Right lung (tissue), 5 donors: ENCODE data around the gene MAP3K20. TPM values are rescaled to one million over a fixed set of nuclear protein-coding genes. Genes with fewer than 3 reads are reported as not detected.
A peak's percentile ranks its signal among the peaks of the same experiment; 100 is the strongest.
"Not testable (repeated sequence)": the region's sequence is repeated elsewhere in the genome, so short reads cannot be mapped to it uniquely, and the experiment has no call there.

Experiments
- DNase-seq, 2 donors: peaks; one replicate each; pipeline ENCODE4 v3.0.0-alpha.2; 2013
- polyA plus RNA-seq, 5 donors: library from polyadenylated mRNA; unstranded; fragments of 120-200 nt; gene quantifications; one replicate each; pipeline versions ENCODE4 v1.2.1 to v1.2.3, GENCODE V29; 2013; ENCODE audit warnings: inconsistent platforms in 1 of 5, low replicate concordance in 1 of 5; ENCODE audit not compliant: insufficient read length in 5 of 5, insufficient read depth in 1 of 5

MAP3K20 gene
- polyA plus RNA-seq, 5 donors: 42.9 to 76.5 (median 72.7) TPM

DNA sequence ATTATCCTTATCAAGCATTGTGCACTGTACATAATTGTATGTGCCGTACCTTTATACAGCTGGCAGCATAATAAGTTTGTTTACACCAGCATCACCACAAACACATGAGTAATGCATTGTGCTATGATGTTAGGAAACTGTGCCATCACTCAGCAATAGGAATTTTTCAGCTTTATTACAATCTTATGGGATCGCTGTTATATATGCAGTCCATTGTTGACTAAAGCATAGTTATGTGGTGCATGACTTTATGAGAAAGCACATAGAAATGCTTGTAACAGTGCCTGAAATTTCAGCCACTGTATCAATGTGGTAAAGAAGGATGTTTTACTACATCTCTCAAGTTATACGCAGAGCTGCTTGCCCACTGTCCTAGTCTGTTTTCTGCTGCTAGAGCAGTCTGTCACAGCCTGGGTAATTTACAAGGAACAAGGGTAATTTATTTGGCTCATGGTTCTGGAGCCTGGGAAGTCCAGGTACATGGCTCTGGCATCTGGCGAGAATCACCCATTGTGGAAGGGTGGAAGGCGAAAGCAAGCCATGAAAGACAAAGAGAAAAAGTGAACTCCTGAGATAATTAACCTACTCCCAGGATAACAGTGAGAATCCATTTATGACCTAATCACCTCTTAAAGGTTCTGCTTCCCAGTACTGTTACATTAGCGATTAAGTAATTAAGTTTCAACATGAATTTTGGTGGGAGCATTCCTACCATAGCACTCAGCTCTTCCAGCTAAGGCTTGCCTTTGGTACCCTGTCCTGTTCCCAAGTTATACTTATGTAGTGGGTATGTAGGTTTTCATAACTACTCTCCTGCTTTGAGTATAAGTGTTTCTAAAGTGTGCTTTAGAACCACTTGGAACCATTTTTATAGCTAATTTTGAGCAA lies 4.6 kb downstream of the MAP3K20 start:
- no peak for DNase-seq

DNA sequence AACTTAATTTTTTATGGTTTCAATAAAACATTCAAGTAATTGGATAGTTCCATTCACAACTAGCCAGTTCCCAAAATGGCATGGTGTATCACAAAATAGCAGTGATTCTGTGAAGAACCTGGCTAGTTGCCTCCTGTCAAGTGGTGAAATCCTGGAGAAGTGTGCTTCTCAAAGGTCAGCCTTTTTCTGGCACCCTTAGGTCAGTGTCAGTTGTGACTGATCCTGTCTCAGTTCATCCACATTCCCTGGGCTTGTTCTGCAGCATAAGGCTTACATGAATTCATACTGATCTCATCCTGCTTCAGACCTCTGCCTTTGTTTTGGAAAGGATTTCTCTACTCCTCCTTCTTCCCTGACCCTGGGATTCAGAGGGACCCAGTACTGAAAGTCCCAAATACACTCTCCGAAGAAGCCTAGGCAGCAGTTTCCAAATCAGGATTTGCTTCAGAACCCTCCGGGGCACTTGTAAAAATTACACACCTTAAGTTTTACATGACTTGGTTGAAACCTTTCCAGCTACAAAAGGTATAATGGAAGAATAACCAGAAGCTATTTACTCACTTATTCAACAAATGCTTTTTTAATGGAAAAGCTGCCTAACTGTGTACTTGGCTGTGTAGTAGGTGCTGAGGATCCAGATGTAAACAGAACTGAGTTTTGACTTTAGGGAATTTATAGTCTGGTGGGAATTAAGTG lies 11.0 kb downstream of the MAP3K20 start:
- DNase-seq: no peak

DNA sequence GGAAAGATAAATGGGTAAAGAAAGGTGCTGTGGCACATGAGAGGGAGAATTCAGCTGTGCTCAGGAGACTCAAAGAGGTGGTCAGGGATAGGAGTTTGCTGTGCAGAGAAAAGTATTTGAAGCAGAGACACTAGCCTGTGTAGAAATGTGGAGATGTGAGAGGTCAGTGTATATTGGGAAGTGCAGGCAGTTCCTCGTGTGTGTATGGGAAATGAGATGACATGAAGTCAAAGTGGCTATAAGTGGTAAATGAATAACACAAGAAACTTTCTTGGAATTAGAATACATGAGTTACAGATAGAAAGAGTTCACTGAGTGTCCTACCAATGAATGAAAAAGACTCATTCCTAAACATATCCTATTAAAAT lies 11.6 kb downstream of the MAP3K20 start:
- no peak for DNase-seq

DNA sequence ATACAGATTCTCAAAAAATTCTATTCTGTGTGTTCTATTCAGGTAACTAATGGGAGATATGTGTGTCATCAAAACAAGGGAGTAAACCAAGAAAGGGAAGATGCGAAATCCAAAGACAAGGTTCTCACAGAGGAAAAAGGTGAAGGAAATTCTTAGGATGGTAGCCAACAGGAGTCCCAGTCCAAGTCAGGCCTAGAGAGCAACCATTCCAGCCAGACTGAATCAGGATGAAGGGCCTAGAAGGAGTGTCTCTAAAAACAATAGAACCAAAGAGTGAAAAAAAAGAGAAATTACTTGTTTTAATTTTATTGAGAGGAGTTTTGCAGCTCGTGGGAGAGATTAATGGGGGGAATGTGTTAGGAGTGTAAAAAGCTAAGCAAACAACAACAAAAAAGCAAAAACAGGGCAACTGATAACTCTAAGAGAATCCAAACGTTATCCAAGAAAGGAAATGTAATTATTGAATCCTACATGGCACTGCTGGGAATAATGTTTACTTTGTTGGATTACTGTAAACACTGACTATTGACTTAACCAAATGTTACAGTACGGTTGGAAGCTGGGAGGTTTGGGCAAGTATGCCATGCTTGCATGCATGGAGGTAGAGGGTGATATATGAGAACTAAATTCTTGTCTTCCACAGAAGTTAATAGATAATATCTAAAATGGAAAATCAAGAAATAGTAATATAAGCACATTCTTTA lies 12.3 kb downstream of the MAP3K20 start:
- DNase-seq: no peak

DNA sequence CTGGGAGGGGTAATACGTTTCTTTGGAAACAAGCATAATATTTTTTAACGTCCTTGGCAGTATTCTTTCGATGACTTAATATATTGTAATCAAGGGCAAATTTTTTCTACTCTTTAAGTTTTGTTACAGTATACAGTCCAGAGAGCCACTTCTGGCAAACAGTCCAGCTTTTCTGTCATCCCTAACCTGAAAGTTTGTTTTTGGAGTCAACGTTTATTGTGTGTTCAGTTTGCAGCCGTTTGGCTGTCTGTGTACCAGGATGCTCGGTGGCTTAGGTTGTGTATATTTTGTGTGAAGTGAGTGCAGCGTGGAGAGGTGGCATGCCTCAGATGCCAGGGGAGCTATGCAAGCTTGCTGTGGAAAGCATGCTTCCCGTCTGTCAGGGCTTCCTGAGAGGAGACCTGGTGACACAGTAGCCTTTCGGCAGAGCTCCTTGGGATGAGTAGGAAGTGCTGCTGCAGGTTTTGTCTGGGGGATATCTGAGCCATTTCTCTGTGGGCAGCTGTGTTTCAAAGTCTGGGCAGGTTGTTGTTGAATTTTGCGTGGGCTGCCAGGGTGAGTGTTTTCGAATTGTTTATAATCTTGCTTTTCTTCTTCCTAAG lies 14.7 kb downstream of the MAP3K20 start:
- DNase-seq: peak in 1 of 2 donors; percentile 23

DNA sequence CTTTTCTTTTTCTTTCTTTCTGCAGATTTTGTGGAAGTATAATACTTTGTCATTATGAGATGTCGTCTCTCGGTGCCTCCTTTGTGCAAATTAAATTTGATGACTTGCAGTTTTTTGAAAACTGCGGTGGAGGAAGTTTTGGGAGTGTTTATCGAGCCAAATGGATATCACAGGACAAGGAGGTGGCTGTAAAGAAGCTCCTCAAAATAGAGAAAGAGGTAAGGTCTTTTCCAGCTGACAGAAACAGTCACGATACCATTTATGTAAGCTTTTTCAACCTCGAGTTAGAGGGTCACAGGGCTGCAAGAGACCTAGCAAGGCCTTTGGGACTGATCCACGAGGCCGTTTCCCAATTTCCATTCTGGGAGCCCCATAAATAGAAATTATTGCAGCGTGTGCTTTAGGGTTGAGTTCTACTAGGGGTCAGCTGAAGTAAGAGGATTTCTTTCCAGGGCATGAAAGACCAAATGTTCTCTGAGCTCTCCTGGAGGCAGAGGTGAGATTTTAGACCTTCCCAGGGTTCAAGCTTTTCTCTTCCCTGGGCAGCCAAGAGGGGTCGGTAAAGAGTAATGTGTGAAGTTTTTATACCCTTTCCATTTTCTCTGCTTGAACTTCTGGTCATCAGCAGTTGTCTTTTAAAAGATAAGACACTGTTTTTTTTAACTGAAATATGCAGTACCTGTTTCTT lies 15.5 kb downstream of the MAP3K20 start:
- no peak for DNase-seq

DNA sequence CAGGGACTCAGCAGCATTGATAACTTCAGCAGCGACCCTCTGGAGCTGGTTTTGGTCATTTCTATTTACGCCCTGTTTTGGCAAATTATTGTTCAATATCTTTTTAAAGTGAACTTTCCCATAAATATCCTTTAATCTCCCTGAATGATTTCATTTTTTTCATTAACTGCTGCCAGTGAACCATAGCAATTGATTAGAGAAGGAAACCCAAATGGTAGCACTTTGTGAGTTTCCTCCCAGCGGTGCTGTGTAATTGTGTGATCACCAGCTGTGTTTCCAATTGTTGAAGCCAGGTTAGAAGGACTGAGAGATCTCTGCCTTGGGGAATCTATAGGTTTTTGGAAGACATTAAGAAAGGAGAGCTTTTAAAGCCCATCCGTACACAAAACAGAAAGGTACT lies 16.3 kb downstream of the MAP3K20 start:
- no peak for DNase-seq

DNA sequence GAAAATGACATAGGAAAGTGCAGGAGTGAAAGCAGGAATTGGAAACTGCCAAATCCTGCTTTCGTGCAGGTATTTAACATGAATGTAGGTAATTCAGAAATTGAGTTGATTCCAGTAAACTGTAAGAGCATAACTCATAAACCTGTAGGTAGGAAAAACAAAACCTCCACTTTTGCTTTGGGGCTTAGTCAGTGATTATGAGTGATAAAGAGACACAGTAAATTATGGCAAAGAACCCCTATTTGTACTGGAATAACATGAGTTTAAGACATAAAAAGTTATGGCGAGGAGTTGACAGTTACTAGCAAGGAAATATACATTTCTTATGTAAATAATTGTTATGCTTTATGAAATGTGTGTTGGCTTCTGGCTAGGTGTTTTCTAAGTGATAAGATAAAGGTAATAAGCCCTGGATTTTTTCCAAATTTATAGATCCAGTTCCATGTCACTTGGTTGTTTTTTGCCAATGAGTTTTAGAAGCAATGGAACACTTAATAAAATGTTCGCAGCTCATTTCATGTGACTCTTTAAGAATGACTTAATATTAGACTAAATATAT lies 17.3 kb downstream of the MAP3K20 start:
- DNase-seq: no peak

DNA sequence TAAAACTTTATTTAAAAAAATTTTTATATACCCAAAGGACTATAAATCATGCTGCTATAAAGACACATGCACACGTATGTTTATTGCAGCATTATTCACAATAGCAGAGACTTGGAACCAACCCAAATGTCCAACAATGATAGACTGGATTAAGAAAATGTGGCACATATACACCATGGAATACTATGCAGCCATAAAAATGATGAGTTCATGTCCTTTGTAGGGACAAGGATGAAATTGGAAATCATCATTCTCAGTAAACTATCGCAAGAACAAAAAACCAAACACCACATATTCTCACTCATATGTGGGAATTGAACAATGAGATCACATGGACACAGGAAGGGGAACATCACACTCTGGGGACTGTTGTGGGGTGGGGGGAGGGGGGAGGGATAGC lies 18.0 kb downstream of the MAP3K20 start:
- not testable (repeated sequence) for DNase-seq

DNA sequence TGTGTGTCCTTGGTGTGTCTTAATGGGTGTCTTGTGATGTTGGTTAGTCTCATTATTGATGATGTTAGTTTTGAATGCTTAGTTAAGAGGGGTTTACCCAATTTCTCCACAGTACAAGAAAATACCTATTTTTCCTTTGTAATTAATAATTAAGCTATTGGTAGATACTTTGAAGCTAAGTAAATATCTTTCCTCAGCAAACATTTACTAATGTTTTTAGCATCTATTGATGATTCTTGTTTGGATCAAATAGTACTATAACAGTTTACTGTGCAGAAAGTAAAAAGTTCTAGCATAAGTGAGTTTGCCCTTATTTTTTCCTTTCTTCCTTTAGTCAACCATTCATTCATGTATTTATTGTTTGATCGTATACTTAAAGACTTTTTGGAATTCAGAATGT lies 19.1 kb downstream of the MAP3K20 start:
- no peak for DNase-seq

DNA sequence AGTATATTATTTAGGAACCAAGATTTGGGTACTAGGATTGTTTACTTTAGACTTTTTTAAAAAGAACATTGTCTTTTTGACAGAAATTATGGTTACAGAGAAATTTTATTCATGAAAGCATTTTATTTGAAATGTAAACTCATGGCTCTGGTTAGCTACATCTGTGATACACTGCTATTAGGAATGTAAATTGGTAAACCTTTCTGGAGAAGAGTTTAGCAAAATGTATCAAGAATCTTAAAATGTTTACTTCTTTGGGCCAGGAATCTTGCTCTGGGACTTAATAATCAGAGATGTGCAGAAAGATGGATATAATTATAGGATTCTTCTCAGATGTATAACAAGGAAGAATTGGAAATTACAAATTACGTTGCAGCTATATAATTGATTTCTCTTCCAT lies 19.7 kb downstream of the MAP3K20 start:
- DNase-seq: no peak

DNA sequence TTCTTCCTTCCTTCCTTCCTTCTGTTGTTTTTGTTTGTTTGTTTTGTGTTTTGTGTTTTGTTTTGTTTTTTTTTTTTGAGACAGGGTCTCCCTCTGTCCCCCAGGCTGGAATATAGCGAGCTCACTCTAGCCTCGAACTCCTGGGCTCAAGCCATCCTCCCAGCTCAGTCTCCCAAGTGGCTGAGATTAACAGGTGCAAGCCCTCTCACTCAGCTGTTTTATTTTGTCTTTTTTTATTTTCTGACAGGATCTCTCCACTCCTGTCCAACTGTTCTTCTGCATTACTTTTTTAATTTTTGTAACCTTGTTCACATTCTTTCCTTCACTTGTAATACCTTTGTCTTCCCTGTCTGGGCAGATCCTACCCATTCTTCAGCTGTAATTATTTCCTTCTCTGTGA lies 23.6 kb downstream of the MAP3K20 start:
- DNase-seq: no peak

DNA sequence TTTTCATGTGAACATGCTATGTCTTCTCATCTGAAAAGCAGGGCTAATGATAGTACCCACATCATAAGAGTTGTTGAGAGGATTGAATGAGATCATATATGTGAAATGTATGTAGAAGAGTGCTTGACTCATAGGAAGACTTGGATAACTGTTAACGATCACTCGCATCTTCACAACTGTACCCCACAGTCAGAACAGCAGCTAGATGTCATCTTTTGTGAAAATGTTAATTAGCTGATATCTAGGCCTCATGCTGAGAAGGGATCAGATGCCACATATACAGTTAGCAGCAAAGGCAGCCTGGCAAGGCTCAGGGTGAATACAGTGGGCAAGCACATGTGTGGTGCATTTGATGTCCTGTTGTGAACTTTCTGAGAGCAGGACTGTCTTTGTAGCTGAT lies 24.2 kb downstream of the MAP3K20 start:
- no peak for DNase-seq

DNA sequence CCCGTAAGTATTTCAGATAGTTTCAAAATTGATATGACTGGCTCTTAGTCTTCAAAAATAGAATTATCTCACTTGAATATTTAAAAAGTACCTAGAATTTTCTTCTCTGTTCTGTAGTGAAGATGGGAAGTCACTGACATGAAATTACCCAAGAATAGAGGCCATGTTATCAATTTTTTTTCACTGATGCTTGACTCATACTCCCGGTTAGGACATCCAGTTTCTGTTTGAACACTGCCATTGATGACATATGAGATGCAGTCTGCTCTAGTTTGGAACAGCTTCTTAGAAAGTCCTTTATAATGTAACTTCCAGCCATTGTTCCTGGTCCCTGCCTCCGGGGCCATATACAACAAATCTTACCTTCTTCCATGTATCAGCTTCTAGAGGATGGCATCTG lies 26.0 kb downstream of the MAP3K20 start:
- DNase-seq: no peak

DNA sequence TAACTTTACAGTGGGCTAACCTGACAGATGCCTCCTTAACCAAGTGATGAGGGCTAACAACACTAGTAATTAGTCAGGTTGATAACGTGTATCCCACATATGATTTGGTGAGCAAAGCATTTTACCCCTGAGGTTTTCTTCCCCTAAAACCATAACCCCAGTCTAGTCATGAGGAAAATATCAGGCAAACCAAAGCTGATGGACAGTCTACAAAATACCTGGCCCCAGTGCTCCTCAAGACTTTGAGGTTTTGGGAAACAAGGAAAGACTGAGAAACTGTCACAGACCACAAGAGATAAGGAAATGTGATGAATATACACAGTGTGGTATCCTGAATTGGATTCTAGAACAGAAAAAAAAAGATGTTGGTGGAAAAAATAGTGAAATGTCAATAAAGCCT lies 28.5 kb downstream of the MAP3K20 start:
- no peak for DNase-seq

DNA sequence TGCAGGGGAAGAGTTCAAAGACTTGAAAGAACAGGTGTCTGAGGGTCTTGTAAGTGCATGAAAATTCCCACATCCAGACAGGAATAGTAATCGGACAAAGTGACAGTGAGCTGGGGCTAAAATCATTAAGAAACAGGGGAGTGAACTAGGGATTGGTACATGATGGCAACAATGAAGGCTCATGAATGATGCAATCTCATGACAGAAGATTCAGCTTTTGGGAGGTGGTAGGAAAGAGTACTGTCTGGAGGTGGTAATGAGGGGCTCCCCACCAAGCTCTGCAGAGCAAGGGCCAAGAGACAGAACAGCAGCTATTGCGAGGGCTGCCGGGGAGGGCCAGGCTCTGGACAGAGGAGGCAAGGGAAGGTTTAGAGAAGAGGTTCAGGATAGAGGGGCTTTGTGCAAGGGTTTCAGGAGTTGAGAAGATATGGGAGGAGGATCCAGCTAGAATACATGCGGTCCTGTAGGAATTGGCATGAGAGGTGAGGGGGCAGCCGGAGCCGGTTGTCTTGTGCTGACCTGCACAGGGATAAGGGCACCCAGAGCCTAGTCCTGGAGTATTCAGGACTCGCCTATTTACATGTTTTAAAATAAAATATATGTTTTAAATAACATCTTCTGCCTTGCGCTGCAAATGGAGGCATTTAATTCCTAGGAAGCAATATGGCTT lies 31.4 kb downstream of the MAP3K20 start:
- DNase-seq: no peak

DNA sequence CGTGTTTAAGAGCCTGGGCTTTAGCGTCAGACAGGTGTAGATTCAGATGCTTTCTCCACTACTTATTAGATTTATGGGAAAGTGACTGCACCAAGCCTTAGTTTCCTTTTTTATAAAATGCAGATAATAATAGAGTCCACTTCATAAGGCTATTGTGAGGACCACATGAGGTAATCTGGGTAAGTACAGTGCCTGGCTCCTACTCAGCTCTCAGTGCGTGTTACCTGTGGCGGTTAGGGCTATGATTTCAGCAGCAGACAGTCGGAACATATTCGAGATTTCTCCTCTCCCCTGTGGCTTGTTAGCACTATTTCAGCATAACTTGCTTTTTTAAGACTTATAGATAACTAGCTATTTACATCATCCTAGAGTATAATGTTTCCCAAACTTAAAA lies 32.0 kb downstream of the MAP3K20 start:
- no peak for DNase-seq

DNA sequence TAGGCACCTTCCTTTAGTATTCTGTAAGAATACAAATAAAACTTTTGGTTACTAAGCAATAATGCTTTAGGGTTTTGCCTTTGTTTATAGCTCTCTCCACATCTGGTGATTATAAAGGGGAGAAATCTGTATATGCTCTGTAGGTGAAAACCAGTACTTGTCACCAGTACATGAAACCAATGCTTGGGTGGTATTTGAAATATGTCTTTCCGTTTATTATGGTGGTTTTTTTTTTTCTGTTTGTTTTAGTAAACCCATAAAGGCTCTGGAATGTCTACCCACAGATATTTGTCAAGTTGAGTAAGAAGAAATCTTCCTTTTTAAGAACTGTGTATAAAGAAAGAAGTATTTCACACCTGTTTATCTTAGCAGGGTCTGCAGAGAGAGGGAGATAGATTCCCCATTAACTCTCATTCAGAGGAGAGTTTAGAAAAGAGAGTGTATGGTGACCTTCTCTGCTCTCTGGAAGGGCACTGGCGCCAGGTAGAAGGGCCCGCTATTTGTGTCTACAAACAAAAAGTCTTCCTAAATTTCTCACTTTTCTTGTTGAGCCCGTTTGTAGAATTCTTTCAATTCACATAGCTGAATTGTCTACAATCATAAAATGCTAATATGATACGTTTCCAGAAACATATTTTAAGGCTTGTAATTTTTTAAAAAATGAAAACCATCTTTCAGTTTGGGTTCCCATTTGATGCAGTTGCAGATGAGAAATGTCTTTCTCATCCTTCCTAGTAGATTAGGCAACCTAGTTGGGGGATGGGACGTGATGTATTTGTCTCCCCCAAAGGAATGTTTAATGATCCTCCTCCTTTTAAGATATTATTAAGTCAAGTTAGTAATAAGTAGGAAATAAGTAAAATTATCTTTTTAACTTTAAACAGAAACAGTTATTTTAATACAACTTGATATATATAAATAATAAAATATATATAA lies 33.9 kb downstream of the MAP3K20 start:
- no peak for DNase-seq

DNA sequence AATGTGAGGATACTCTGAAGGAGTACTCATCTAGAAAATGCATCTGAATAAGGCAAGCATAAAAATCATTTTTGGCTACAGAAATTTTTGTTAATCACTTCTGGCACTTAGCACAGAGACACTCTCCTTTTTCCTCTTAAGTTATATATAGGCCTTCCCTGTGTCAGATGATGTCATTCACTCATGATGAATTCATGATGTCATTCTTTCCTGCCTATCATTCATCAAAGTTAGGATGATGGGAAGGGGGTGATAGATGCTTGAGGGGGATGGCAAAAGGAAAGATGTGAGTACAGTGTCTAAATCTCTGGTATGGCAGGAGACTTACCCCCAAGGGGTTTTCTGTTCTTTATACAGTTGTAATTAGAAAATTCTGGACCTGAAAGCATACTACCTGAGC lies 42.0 kb downstream of the MAP3K20 start:
- DNase-seq: no peak

DNA sequence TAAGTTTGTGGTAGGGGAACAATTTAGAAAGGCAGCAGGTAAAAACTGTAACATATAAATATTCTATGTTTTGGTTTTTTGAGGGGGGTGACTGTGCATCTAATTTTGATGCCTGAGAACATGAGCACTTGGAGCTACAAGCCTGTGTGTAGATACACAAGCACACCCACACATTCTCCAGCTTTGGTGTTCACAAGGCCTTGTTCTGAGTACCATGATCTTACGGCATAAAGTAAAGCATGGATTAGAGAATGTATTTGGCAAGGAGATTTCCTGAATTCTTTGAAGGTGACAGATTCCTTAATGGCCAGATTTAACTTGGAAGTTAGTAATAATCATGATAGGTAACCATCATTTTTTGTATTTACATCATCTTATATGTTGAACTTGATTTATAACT lies 42.7 kb downstream of the MAP3K20 start:
- no peak for DNase-seq
